Fibroblast of lung (primary cell): ENCODE results near the gene ADAM11.

Experiments
- EZH2 ChIP-seq: IDR thresholded peaks from 2 replicates; pipeline ENCODE4 v1.5.1; 2012; ENCODE audit warnings: low read length, control low read depth, mild to moderate bottlenecking; ENCODE audit errors: missing control alignments
- TF ChIP-seq, protein P1 (sequence below), 2 donors: IDR thresholded peaks in 1 of 2; conservative IDR thresholded peaks in 1 of 2; 1 replicate in 1 of 2; 2 replicates in 1 of 2; pipeline ENCODE4 v1.5.1; 2011 to 2012; ENCODE audit warnings: low read length in 2 of 2, control low read depth in 1 of 2, inconsistent platforms in 1 of 2, low read depth in 1 of 2, mild to moderate bottlenecking in 1 of 2

DNA sequence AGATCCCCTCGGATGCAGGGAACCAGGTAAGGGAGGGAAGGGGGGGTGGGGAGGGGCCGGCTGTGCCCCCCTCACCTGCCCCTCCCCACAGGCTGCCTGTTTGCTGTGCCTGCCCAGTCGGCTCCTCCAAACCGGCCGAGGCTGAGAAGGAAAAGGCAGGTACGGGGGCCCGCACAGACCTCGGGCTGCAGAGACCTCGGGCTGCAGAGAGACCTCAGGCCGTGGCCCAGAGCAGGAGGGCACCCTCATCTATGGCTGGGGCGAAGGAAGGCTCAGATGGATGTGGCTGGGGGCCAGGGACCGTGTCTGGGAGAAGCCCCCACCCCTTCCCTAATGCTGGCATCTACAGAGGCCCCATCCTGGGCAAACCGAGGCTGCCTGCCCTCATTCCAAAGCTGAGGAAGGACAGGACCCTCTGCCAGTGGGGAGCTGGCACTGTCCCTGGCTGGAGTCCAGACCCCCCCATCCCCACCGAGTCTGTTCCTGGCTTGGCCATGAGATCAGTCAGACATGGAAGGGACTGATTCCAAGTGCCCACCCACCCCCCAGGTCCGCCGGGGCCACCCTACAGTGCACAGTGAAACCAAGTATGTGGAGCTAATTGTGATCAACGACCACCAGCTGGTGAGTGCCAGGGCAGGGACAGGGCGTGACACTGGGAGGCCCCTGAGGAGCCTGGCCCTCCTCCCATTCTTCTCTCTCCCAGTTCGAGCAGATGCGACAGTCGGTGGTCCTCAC, 13.7 kb downstream of the ADAM11 start:
- TF ChIP-seq, protein P1, sequence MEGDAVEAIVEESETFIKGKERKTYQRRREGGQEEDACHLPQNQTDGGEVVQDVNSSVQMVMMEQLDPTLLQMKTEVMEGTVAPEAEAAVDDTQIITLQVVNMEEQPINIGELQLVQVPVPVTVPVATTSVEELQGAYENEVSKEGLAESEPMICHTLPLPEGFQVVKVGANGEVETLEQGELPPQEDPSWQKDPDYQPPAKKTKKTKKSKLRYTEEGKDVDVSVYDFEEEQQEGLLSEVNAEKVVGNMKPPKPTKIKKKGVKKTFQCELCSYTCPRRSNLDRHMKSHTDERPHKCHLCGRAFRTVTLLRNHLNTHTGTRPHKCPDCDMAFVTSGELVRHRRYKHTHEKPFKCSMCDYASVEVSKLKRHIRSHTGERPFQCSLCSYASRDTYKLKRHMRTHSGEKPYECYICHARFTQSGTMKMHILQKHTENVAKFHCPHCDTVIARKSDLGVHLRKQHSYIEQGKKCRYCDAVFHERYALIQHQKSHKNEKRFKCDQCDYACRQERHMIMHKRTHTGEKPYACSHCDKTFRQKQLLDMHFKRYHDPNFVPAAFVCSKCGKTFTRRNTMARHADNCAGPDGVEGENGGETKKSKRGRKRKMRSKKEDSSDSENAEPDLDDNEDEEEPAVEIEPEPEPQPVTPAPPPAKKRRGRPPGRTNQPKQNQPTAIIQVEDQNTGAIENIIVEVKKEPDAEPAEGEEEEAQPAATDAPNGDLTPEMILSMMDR (conservative IDR thresholded peaks at IDR 0.05 in 1 of 2, IDR thresholded peaks at IDR 0.05 in 1 of 2; ENCODE audit: low read depth in 1 of 2, low read length in 2 of 2), result no peak
- no peak for TF ChIP-seq EZH2
